H9 (cell line): ENCODE measurements around the gene BANP. TPM values are rescaled to one million over a fixed set of nuclear protein-coding genes. Genes with fewer than 3 reads are reported as not detected.

Source experiments
- DNase-seq: peaks from one replicate; pipeline ENCODE4 v3.0.0-alpha.2; 2017
- H2AFZ ChIP-seq: one replicate; pipeline ENCODE4 v1.6.1; 2013; ENCODE audit warnings: mild to moderate bottlenecking, low read length, control low read depth, moderate library complexity
- H2AK5ac ChIP-seq: 2 replicates; pipeline ENCODE4 v1.6.1; 2013; ENCODE audit warnings: low read length, control low read depth, mixed read lengths; ENCODE audit not compliant: insufficient read length
- H2BK120ac ChIP-seq: one replicate; pipeline ENCODE4 v1.6.1; 2013; ENCODE audit warnings: low read depth, mild to moderate bottlenecking, low read length, control low read depth, inconsistent platforms; ENCODE audit not compliant: poor library complexity, severe bottlenecking
- H2BK12ac ChIP-seq: 2 replicates; pipeline ENCODE4 v1.6.1; 2013; ENCODE audit warnings: low read length, control low read depth, mixed read lengths, low read depth; ENCODE audit not compliant: insufficient read length
- H2BK15ac ChIP-seq: 2 replicates; pipeline ENCODE4 v1.6.1; 2013; ENCODE audit warnings: low read depth, low read length, control low read depth
- H2BK20ac ChIP-seq: one replicate; pipeline ENCODE4 v1.6.1; 2013; ENCODE audit warnings: low read depth, mild to moderate bottlenecking, low read length, control low read depth, inconsistent platforms; ENCODE audit not compliant: poor library complexity, severe bottlenecking
- H2BK5ac ChIP-seq: 2 replicates; pipeline ENCODE4 v1.6.1; 2013; ENCODE audit warnings: low read length, control low read depth, mixed read lengths; ENCODE audit not compliant: insufficient read length
- H3K14ac ChIP-seq: 2 replicates; pipeline ENCODE4 v1.6.1; 2013; ENCODE audit warnings: low read length, control low read depth; ENCODE audit not compliant: insufficient read depth
- H3K18ac ChIP-seq: 2 replicates; pipeline ENCODE4 v1.6.1; 2013; ENCODE audit warnings: low read depth, mild to moderate bottlenecking, mixed read lengths, low read length, control low read depth; ENCODE audit not compliant: insufficient read length
- H3K23ac ChIP-seq: 2 replicates; pipeline ENCODE4 v1.6.1; 2013; ENCODE audit warnings: low read length, control low read depth, mixed read lengths, low read depth; ENCODE audit not compliant: insufficient read length
- H3K23me2 ChIP-seq: 2 replicates; pipeline ENCODE4 v1.6.1; 2013; ENCODE audit warnings: low read depth, mild to moderate bottlenecking, mixed read lengths, low read length, control low read depth; ENCODE audit not compliant: insufficient read length, poor library complexity, severe bottlenecking
- H3K27ac ChIP-seq: 2 replicates; pipeline ENCODE4 v1.5.1; 2013; ENCODE audit warnings: low read length, control low read depth, mixed read lengths, low read depth; ENCODE audit not compliant: insufficient read length
- H3K27me3 ChIP-seq: 2 replicates; pipeline ENCODE4 v1.6.1; 2013; ENCODE audit warnings: low read length, control low read depth, inconsistent platforms; ENCODE audit not compliant: insufficient read depth
- H3K4ac ChIP-seq: 2 replicates; pipeline ENCODE4 v1.6.1; 2013; ENCODE audit warnings: low read depth, mild to moderate bottlenecking, control low read depth, inconsistent platforms, low read length, moderate library complexity
- H3K4me1 ChIP-seq: 2 replicates; pipeline ENCODE4 v1.6.1; 2013; ENCODE audit warnings: low read length, control low read depth, inconsistent platforms; ENCODE audit not compliant: insufficient read depth
- H3K4me2 ChIP-seq: 2 replicates; pipeline ENCODE4 v1.6.1; 2013; ENCODE audit warnings: low read length, control low read depth, mixed read lengths; ENCODE audit not compliant: insufficient read length, insufficient read depth
- H3K56ac ChIP-seq: 2 replicates; pipeline ENCODE4 v1.6.1; 2013; ENCODE audit warnings: low read depth, mild to moderate bottlenecking, mixed read lengths, low read length, control low read depth; ENCODE audit not compliant: insufficient read length
- H3K79me1 ChIP-seq: 2 replicates; pipeline ENCODE4 v1.6.1; 2013; ENCODE audit warnings: low read depth, mild to moderate bottlenecking, moderate library complexity, low read length, control low read depth, inconsistent platforms; ENCODE audit not compliant: insufficient read depth, poor library complexity, severe bottlenecking
- H3K79me2 ChIP-seq: 2 replicates; pipeline ENCODE4 v1.6.1; 2013; ENCODE audit warnings: low read length, control low read depth, inconsistent platforms; ENCODE audit not compliant: insufficient read depth
- H3K9ac ChIP-seq: 2 replicates; pipeline ENCODE4 v1.6.1; 2013; ENCODE audit warnings: low read length, control low read depth, mixed read lengths; ENCODE audit not compliant: insufficient read length; ENCODE audit errors: extremely low read depth
- H3K9me3 ChIP-seq: one replicate; pipeline ENCODE4 v1.6.1; 2013; ENCODE audit warnings: low read depth, low read length, inconsistent platforms; ENCODE audit not compliant: control insufficient read depth
- H3T11ph ChIP-seq: one replicate; pipeline ENCODE4 v1.6.1; 2013; ENCODE audit warnings: mild to moderate bottlenecking, low read length, control low read depth, inconsistent platforms
- H4K20me1 ChIP-seq: one replicate; pipeline ENCODE4 v1.6.1; 2013; ENCODE audit not compliant: control insufficient read depth, insufficient read length, insufficient read depth
- H4K5ac ChIP-seq: 2 replicates; pipeline ENCODE4 v1.6.1; 2013; ENCODE audit warnings: low read depth, mild to moderate bottlenecking, mixed read lengths, low read length, control low read depth; ENCODE audit not compliant: insufficient read length
- H4K8ac ChIP-seq: replicated peaks from 2 replicates; pipeline ENCODE4 v1.6.1; 2013; ENCODE audit warnings: low read length, control low read depth, mixed read lengths, low read depth; ENCODE audit not compliant: insufficient read length
- H4K91ac ChIP-seq: 2 replicates; pipeline ENCODE4 v1.6.1; 2013; ENCODE audit warnings: low read depth, mild to moderate bottlenecking, moderate library complexity, mixed read lengths, low read length, control low read depth; ENCODE audit not compliant: insufficient read length
- H3K27ac Mint-ChIP-seq, 3 experiments: 2 replicates in 2 of 3; 3 replicates in 1 of 3; pipeline ENCODE4 v1.8.0; 2020 to 2021; ENCODE audit warnings: mixed read lengths in 3 of 3, mild to moderate bottlenecking in 1 of 3, moderate library complexity in 1 of 3
- H3K27me3 Mint-ChIP-seq: 2 replicates; pipeline ENCODE4 v1.8.0; 2021; ENCODE audit warnings: low read depth, mild to moderate bottlenecking, moderate library complexity, mixed read lengths
- H3K36me3 Mint-ChIP-seq, 3 experiments: 2 replicates in 2 of 3; 3 replicates in 1 of 3; pipeline ENCODE4 v1.8.0; 2020 to 2021; ENCODE audit warnings: low read depth in 3 of 3, mixed read lengths in 3 of 3; ENCODE audit not compliant: insufficient read depth in 1 of 3
- H3K4me1 Mint-ChIP-seq, 2 experiments: 2 replicates each; pipeline ENCODE4 v1.8.0; 2020; ENCODE audit warnings: mixed read lengths in 2 of 2
- H3K4me3 Mint-ChIP-seq, 2 experiments: 2 replicates in 1 of 2; 3 replicates in 1 of 2; pipeline ENCODE4 v1.8.0; 2020 to 2021; ENCODE audit warnings: mild to moderate bottlenecking in 2 of 2, mixed read lengths in 2 of 2, moderate library complexity in 1 of 2
- H3K9me3 Mint-ChIP-seq, 2 experiments: 2 replicates in 1 of 2; 3 replicates in 1 of 2; pipeline ENCODE4 v1.8.0; 2020; ENCODE audit warnings: mild to moderate bottlenecking in 2 of 2, mixed read lengths in 2 of 2, moderate library complexity in 1 of 2
- WGBS: extraction: QIAGEN DNeasy Blood & Tissue Kit; methylation state at CpG from one replicate; pipeline ENCODE4 v1.1.7; 2013; ENCODE audit warnings: missing lambda C conversion rate, low lambda C conversion rate, mixed read lengths; ENCODE audit not compliant: insufficient read length; ENCODE audit errors: extremely low coverage; 5-methylcytosine and 5-hydroxymethylcytosine counted together
- total RNA-seq: library from RNA; stranded (reverse); gene quantifications from 2 replicates; pipeline ENCODE4 v1.2.1, GENCODE V29; 2021
- TF ChIP-seq, protein P1 (sequence below): fragments of 200-600 bp; sonication (generic); conservative IDR thresholded peaks from 3 replicates; pipeline ENCODE4 v1.8.0; 2021; ENCODE audit warnings: antibody characterized with exemption, mild to moderate bottlenecking

The BANP gene
- total RNA-seq, 1 experiment from 2014 or later: 24.9 TPM

GRCh38 chr16:87924811-87925670, 26.2 kb upstream of the BANP start:
- Histone ChIP-seq H3K23me2 (no peaks in the 10 kb centered on the region), H4K8ac (no peak overlapping the region), H2BK120ac (no peak overlapping the region), H2BK12ac (no peak overlapping the region), H3K79me1 (no peaks in the 10 kb centered on the region), H2BK20ac (no peak overlapping the region), H3K23ac (no peak overlapping the region), H3T11ph (no peak overlapping the region), H2AK5ac (no peak overlapping the region), H3K27me3 (no peaks in the 10 kb centered on the region), H3K27ac (no peak overlapping the region), H3K4me2 (no peak overlapping the region), H2AFZ (no peak overlapping the region), H3K9ac (no peak overlapping the region), H2BK5ac (no peak overlapping the region), H3K18ac (no peak overlapping the region), H2BK15ac (no peak overlapping the region), H3K4me1 (no peaks in the 10 kb centered on the region), H3K56ac (no peak overlapping the region), H4K5ac (no peak overlapping the region), H3K9me3 (no peaks in the 10 kb centered on the region), H3K79me2 (no peaks in the 10 kb centered on the region), H3K14ac (no peak overlapping the region), H3K4ac (no peak overlapping the region), H4K91ac (no peak overlapping the region), H4K20me1 (no peaks in the 10 kb centered on the region)
- Mint-ChIP-seq H3K4me3 (no peak overlapping the region), H3K9me3 (no peaks in the 10 kb centered on the region; a peak in 1 of 5 replicates), H3K36me3 (no peaks in the 10 kb centered on the region), H3K4me1 (peaks cover 23 to 31% of the 10 kb centered on the region in 2 experiments), H3K27ac (peak overlapping the region in 1 of 3 experiments; percentile 45; a peak in 1 of 7 replicates), H3K27me3 (peaks cover 15% of the 10 kb centered on the region)
- no peak for DNase-seq
- WGBS: no CpG with 5 or more reads among the region's 26 CpGs
- TF ChIP-seq, protein P1, sequence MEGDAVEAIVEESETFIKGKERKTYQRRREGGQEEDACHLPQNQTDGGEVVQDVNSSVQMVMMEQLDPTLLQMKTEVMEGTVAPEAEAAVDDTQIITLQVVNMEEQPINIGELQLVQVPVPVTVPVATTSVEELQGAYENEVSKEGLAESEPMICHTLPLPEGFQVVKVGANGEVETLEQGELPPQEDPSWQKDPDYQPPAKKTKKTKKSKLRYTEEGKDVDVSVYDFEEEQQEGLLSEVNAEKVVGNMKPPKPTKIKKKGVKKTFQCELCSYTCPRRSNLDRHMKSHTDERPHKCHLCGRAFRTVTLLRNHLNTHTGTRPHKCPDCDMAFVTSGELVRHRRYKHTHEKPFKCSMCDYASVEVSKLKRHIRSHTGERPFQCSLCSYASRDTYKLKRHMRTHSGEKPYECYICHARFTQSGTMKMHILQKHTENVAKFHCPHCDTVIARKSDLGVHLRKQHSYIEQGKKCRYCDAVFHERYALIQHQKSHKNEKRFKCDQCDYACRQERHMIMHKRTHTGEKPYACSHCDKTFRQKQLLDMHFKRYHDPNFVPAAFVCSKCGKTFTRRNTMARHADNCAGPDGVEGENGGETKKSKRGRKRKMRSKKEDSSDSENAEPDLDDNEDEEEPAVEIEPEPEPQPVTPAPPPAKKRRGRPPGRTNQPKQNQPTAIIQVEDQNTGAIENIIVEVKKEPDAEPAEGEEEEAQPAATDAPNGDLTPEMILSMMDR: no peak
